Measurements from ENCODE around the gene NKD2. TPM values are rescaled to one million over a fixed set of nuclear protein-coding genes. Genes with fewer than 3 reads are reported as not detected.

Gene NKD2
- total and polyA plus RNA-seq, 9 of the 15 experiments (the other 6 are each of a cell fraction or from before 2014, with no cell fraction given) = 0.09 to 0.64 (median 0.27) TPM; not detected in 5

- no peak for TF ChIP-seq LCOR (CRISPR knock-in tag; IDR thresholded peaks at IDR 0.05)
- no peak for TF ChIP-seq SAFB (IDR thresholded peaks at IDR 0.05; ENCODE audit: borderline replicate concordance, low read depth, low read length)
- no peak for TF ChIP-seq FOS (IDR thresholded peaks at IDR 0.05; ENCODE audit: extremely low read depth, insufficient read length)
- TF ChIP-seq, protein P1, sequence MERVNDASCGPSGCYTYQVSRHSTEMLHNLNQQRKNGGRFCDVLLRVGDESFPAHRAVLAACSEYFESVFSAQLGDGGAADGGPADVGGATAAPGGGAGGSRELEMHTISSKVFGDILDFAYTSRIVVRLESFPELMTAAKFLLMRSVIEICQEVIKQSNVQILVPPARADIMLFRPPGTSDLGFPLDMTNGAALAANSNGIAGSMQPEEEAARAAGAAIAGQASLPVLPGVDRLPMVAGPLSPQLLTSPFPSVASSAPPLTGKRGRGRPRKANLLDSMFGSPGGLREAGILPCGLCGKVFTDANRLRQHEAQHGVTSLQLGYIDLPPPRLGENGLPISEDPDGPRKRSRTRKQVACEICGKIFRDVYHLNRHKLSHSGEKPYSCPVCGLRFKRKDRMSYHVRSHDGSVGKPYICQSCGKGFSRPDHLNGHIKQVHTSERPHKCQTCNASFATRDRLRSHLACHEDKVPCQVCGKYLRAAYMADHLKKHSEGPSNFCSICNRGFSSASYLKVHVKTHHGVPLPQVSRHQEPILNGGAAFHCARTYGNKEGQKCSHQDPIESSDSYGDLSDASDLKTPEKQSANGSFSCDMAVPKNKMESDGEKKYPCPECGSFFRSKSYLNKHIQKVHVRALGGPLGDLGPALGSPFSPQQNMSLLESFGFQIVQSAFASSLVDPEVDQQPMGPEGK (CRISPR knock-in tag; IDR thresholded peaks at IDR 0.05; ENCODE audit: borderline replicate concordance) = no peak
- DNase-seq (ENCODE audit: extremely low read depth in 1 of 4, low spot score in 3 of 4) = no peak
- no peaks in the 10 kb centered on the region for H3K9me1 ChIP-seq (ENCODE audit: control insufficient read depth, insufficient read depth, low read length)
- in situ Hi-C loops (cut with MboI) = no loop called here
- no peaks in the 10 kb centered on the region for H3K36me3 ChIP-seq (ENCODE audit: control insufficient read depth, insufficient read depth, low read length)
- no peak overlapping the region for H2AFZ ChIP-seq (ENCODE audit: low read depth, low read length)
- H3K9me3 ChIP-seq (replicated peaks; ENCODE audit: control insufficient read depth, insufficient read depth, low read depth, low read length) = no peaks in the 10 kb centered on the region
- FAIRE-seq = no peak
- no peak overlapping the region for H3K27ac ChIP-seq (ENCODE audit: extremely low read depth, low read depth, low read length)
- CTCF ChIA-PET (ENCODE audit: low intra/inter-chr PET ratio) = no interaction called here
- no peak overlapping the region for H3K4me2 ChIP-seq (ENCODE audit: insufficient read depth, low read length)
- peaks cover 33% of the 10 kb centered on the region for H4K20me1 ChIP-seq (replicated peaks; ENCODE audit: control insufficient read depth, insufficient read depth, low read length)
- no peaks in the 10 kb centered on the region for H3K79me2 ChIP-seq (ENCODE audit: control insufficient read depth, insufficient read depth, low read length)
- BruUV-seq (replicated peaks) = no TSS peak
- H3K4me1 ChIP-seq (replicated peaks in 1 of 2; ENCODE audit: control insufficient read depth in 2 of 2, insufficient read depth in 2 of 2, low read length in 2 of 2) = peaks cover 0 to 60% of the 10 kb centered on the region in 2 experiments; a peak in 1 of 5 replicates
- WGBS (ENCODE audit: insufficient coverage, low coverage, missing lambda C conversion rate) = 20% methylated on average over 33 of the region's 34 CpGs
- no peak overlapping the region for H3K9ac ChIP-seq (ENCODE audit: insufficient read depth in 1 of 2, low read depth in 2 of 2, low read length in 2 of 2)
- ATAC-seq = no peak
- intact Hi-C loops (cut with micrococcal nuclease) = no loop called here
- H3K4me3 ChIP-seq = no peak overlapping the region
- H3K27me3 ChIP-seq (ENCODE audit: control insufficient read depth in 2 of 2, insufficient read depth in 2 of 2, low read length in 2 of 2) = peaks cover 9 to 57% of the 10 kb centered on the region in 2 experiments
- POLR2A ChIA-PET = interaction anchor here (0.6 to 1.9 kb wide), 3 partner anchors 8 to 282 kb away, joined by 3 to 5 read pairs (median 4); no protein-coding TSS in a partner anchor
Observed at GRCh38 chr5:1058988-1059883, 50.6 kb downstream of the NKD2 start.

Data from K562 (cell line).